Liver (tissue), 3 donors: ENCODE measurements around the gene C16orf78.

Experiments
- GABPA ChIP-seq, 2 donors: IDR thresholded peaks in 1 of 2; conservative IDR thresholded peaks in 1 of 2; 2 replicates each; pipeline ENCODE4 v1.6.1; 2016; ENCODE audit warnings: antibody characterized with exemption in 2 of 2, mild to moderate bottlenecking in 1 of 2, moderate library complexity in 1 of 2
- JUND ChIP-seq, 2 donors: IDR thresholded peaks; 2 replicates each; pipeline ENCODE4 v1.6.1; 2016; ENCODE audit warnings: antibody characterized with exemption in 2 of 2
- SP1 ChIP-seq: IDR thresholded peaks from 2 replicates; pipeline ENCODE4 v1.6.1; 2018; ENCODE audit warnings: antibody characterized with exemption, mild to moderate bottlenecking
- TAF1 ChIP-seq: conservative IDR thresholded peaks from 2 replicates; pipeline ENCODE4 v1.6.1; 2016; ENCODE audit warnings: antibody characterized with exemption, mild to moderate bottlenecking
- YY1 ChIP-seq: IDR thresholded peaks from 2 replicates; pipeline ENCODE4 v1.6.1; 2016; ENCODE audit warnings: antibody characterized with exemption, mild to moderate bottlenecking
- TF ChIP-seq, protein P1 (sequence below): fragments of 150-350 bp; IDR thresholded peaks from 2 replicates; pipeline ENCODE4 v1.5.1; 2017; ENCODE audit warnings: improper control_type of control experiment, low read depth, low read length; ENCODE audit not compliant: missing input control
- TF ChIP-seq, protein P2 (sequence below): IDR thresholded peaks from 2 replicates; pipeline ENCODE4 v1.6.1; 2016; ENCODE audit warnings: antibody characterized with exemption, mild to moderate bottlenecking
- donor health status: healthy.
- donor health status: healthy.

DNA sequence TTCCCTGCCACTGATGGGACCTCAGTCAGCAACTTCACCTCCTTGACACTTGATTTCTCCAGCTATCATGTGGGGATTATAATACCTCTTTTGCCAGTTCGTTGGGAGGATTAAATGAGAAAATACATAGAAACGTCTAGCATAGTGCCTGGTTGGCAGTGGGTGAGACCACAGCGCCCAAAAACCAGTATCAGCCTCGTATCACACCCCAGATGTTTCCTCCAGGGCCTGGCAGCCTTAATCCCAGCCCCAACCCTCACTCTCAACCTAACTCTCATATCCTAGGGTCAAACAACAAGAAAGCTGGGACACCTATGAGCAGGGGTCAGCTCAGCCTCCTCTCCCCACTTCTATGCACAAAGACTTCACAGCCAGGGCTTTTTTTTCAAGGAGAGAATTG lies 14.0 kb upstream of the C16orf78 start:
- TF ChIP-seq TAF1 (no peak), SP1 (no peak), JUND (IDR thresholded peaks at IDR 0.05) (no peak), GABPA (IDR thresholded peaks at IDR 0.05 in 1 of 2, conservative IDR thresholded peaks at IDR 0.05 in 1 of 2) (no peak), YY1 (no peak)
- TF ChIP-seq, protein P1, sequence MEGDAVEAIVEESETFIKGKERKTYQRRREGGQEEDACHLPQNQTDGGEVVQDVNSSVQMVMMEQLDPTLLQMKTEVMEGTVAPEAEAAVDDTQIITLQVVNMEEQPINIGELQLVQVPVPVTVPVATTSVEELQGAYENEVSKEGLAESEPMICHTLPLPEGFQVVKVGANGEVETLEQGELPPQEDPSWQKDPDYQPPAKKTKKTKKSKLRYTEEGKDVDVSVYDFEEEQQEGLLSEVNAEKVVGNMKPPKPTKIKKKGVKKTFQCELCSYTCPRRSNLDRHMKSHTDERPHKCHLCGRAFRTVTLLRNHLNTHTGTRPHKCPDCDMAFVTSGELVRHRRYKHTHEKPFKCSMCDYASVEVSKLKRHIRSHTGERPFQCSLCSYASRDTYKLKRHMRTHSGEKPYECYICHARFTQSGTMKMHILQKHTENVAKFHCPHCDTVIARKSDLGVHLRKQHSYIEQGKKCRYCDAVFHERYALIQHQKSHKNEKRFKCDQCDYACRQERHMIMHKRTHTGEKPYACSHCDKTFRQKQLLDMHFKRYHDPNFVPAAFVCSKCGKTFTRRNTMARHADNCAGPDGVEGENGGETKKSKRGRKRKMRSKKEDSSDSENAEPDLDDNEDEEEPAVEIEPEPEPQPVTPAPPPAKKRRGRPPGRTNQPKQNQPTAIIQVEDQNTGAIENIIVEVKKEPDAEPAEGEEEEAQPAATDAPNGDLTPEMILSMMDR = no peak
- TF ChIP-seq, protein P2, sequence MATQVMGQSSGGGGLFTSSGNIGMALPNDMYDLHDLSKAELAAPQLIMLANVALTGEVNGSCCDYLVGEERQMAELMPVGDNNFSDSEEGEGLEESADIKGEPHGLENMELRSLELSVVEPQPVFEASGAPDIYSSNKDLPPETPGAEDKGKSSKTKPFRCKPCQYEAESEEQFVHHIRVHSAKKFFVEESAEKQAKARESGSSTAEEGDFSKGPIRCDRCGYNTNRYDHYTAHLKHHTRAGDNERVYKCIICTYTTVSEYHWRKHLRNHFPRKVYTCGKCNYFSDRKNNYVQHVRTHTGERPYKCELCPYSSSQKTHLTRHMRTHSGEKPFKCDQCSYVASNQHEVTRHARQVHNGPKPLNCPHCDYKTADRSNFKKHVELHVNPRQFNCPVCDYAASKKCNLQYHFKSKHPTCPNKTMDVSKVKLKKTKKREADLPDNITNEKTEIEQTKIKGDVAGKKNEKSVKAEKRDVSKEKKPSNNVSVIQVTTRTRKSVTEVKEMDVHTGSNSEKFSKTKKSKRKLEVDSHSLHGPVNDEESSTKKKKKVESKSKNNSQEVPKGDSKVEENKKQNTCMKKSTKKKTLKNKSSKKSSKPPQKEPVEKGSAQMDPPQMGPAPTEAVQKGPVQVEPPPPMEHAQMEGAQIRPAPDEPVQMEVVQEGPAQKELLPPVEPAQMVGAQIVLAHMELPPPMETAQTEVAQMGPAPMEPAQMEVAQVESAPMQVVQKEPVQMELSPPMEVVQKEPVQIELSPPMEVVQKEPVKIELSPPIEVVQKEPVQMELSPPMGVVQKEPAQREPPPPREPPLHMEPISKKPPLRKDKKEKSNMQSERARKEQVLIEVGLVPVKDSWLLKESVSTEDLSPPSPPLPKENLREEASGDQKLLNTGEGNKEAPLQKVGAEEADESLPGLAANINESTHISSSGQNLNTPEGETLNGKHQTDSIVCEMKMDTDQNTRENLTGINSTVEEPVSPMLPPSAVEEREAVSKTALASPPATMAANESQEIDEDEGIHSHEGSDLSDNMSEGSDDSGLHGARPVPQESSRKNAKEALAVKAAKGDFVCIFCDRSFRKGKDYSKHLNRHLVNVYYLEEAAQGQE = no peak
